MM.1S (cell line): ENCODE data around the gene SUCLG1.

ENCODE experiments used
- DNase-seq: peaks from one replicate; pipeline ENCODE4 v3.0.0-alpha.2; 2015
- H2AFZ ChIP-seq: fragments of 300-600 bp; sonication (generic); 2 replicates; pipeline ENCODE4 v1.6.0; 2016; ENCODE audit warnings: antibody characterized with exemption, low read length
- H3F3A ChIP-seq: fragments of 300-600 bp; sonication (generic); 2 replicates; pipeline ENCODE4 v1.6.1; 2016; ENCODE audit warnings: mild to moderate bottlenecking, antibody characterized with exemption, low read length, moderate library complexity, mixed read lengths; ENCODE audit not compliant: insufficient read depth
- H3K27ac ChIP-seq: fragments of 300-600 bp; sonication (generic); 2 replicates; pipeline ENCODE4 v1.5.1; 2016; ENCODE audit warnings: mild to moderate bottlenecking, low read length
- H3K27me3 ChIP-seq: fragments of 300-600 bp; sonication (generic); replicated peaks from 2 replicates; pipeline ENCODE4 v1.6.0; 2016; ENCODE audit warnings: low read length; ENCODE audit not compliant: insufficient read depth
- H3K36me3 ChIP-seq: fragments of 300-600 bp; sonication (generic); replicated peaks from 2 replicates; pipeline ENCODE4 v1.6.1; 2016; ENCODE audit warnings: mild to moderate bottlenecking, low read length, mixed read lengths; ENCODE audit not compliant: insufficient read depth
- H3K4me1 ChIP-seq: fragments of 300-600 bp; sonication (generic); 2 replicates; pipeline ENCODE4 v1.6.1; 2016; ENCODE audit warnings: low read length, mixed read lengths
- H3K4me2 ChIP-seq: fragments of 300-600 bp; sonication (generic); 2 replicates; pipeline ENCODE4 v1.6.0; 2016; ENCODE audit warnings: low read depth, low read length
- H3K4me3 ChIP-seq: fragments of 300-600 bp; sonication (generic); 2 replicates; pipeline ENCODE4 v1.5.1; 2016; ENCODE audit warnings: low read length, mixed read lengths
- H3K79me2 ChIP-seq: fragments of 300-600 bp; sonication (generic); 2 replicates; pipeline ENCODE4 v1.6.1; 2016; ENCODE audit warnings: mixed run types, low read length, mixed read lengths
- H3K9ac ChIP-seq: fragments of 300-600 bp; sonication (generic); 2 replicates; pipeline ENCODE4 v1.6.1; 2016; ENCODE audit warnings: low read length, mixed read lengths
- H3K9me2 ChIP-seq: fragments of 300-600 bp; sonication (generic); replicated peaks from 2 replicates; pipeline ENCODE4 v1.6.1; 2016; ENCODE audit warnings: mild to moderate bottlenecking, low read length, mixed read lengths; ENCODE audit not compliant: insufficient read depth
- H3K9me3 ChIP-seq: fragments of 300-600 bp; sonication (generic); replicated peaks from 2 replicates; pipeline ENCODE4 v1.6.1; 2016; ENCODE audit warnings: mild to moderate bottlenecking, low read length, mixed read lengths; ENCODE audit not compliant: insufficient read depth
- H4K20me1 ChIP-seq: fragments of 300-600 bp; sonication (generic); 2 replicates; pipeline ENCODE4 v1.6.1; 2016; ENCODE audit warnings: mild to moderate bottlenecking, low read length, moderate library complexity, mixed read lengths; ENCODE audit not compliant: insufficient read depth
- CTCF ChIP-seq: fragments of 300-600 bp; sonication (generic); IDR thresholded peaks from 2 replicates; pipeline ENCODE4 v1.5.1; 2016; ENCODE audit warnings: antibody characterized with exemption, low read length, mixed read lengths
- EZH2 ChIP-seq: fragments of 300-600 bp; sonication (generic); optimal IDR thresholded peaks from 2 replicates; pipeline ENCODE3; 2017; ENCODE audit warnings: low read depth, mild to moderate bottlenecking, antibody characterized with exemption, low read length, mixed read lengths
- EZH2phosphoT487 ChIP-seq: fragments of 300-600 bp; sonication (generic); IDR thresholded peaks from 2 replicates; pipeline ENCODE4 v1.6.1; 2018; ENCODE audit warnings: antibody characterized with exemption, low read length

The SUCLG1 gene

GRCh38 chr2:84421791-84422190, 37.3 kb downstream of the SUCLG1 start:
- no peaks in the 10 kb centered on the region for H3F3A ChIP-seq

GRCh38 chr2:84421197-84421596, 37.9 kb downstream of the SUCLG1 start:
- no peak overlapping the region for H3K4me3 ChIP-seq
- H3K9me3 ChIP-seq = no peaks in the 10 kb centered on the region
- H3K9ac ChIP-seq = no peak overlapping the region
- H4K20me1 ChIP-seq = no peaks in the 10 kb centered on the region
- no peak overlapping the region for H3K27ac ChIP-seq
- no peaks in the 10 kb centered on the region; the same call in 1 of the 2 replicates for H3K36me3 ChIP-seq
- H2AFZ ChIP-seq = no peak overlapping the region
- TF ChIP-seq EZH2 (no peak), EZH2phosphoT487 (no peak), CTCF (no peak)
- no peaks in the 10 kb centered on the region for H3K4me1 ChIP-seq
- no peaks in the 10 kb centered on the region for H3K79me2 ChIP-seq
- no peak overlapping the region for H3K4me2 ChIP-seq
- H3K27me3 ChIP-seq = no peaks in the 10 kb centered on the region
- H3K9me2 ChIP-seq = no peaks in the 10 kb centered on the region
- DNase-seq = no peak
- H3F3A ChIP-seq = no peaks in the 10 kb centered on the region

More at GRCh38 chr2:84421791-84422190, 37.3 kb downstream of the SUCLG1 start:
- Histone ChIP-seq H3K9me2 (no peaks in the 10 kb centered on the region), H3K4me1 (no peaks in the 10 kb centered on the region), H3K79me2 (no peaks in the 10 kb centered on the region), H4K20me1 (no peaks in the 10 kb centered on the region), H3K27me3 (no peaks in the 10 kb centered on the region), H2AFZ (no peak overlapping the region), H3K27ac (no peak overlapping the region), H3K9ac (no peak overlapping the region), H3K4me3 (no peak overlapping the region), H3K9me3 (no peaks in the 10 kb centered on the region), H3K4me2 (no peak overlapping the region), H3K36me3 (no peaks in the 10 kb centered on the region; the same call in 1 of the 2 replicates)
- no peak for DNase-seq
- no peak for TF ChIP-seq EZH2
- no peak for TF ChIP-seq EZH2phosphoT487
- no peak for TF ChIP-seq CTCF

GRCh38 chr2:84417453-84418145, 41.5 kb downstream of the SUCLG1 start:
- no peak overlapping the region for H3K9ac ChIP-seq
- TF ChIP-seq CTCF (no peak), EZH2phosphoT487 (no peak), EZH2 (no peak)
- H3K36me3 ChIP-seq = no peaks in the 10 kb centered on the region
- H2AFZ ChIP-seq = no peak overlapping the region
- no peaks in the 10 kb centered on the region for H3K9me3 ChIP-seq
- H3K4me2 ChIP-seq = no peak overlapping the region
- no peaks in the 10 kb centered on the region for H4K20me1 ChIP-seq
- no peaks in the 10 kb centered on the region for H3K27me3 ChIP-seq
- H3K79me2 ChIP-seq = no peaks in the 10 kb centered on the region
- H3K4me1 ChIP-seq = no peaks in the 10 kb centered on the region
- no peak overlapping the region for H3K4me3 ChIP-seq
- no peaks in the 10 kb centered on the region for H3F3A ChIP-seq
- H3K9me2 ChIP-seq = no peaks in the 10 kb centered on the region
- no peak for DNase-seq
- H3K27ac ChIP-seq = no peak overlapping the region
